HepG2 (cell line): Measurements from ENCODE around the gene ANKS1B.

Source experiments
- AHR ChIP-seq: IDR thresholded peaks from 2 replicates; pipeline ENCODE4 v1.6.1; 2018; ENCODE audit warnings: missing genetic modification reagents, missing compliant biosample characterization
- HMG20A ChIP-seq: IDR thresholded peaks from 2 replicates; pipeline ENCODE4 v1.6.1; 2016; ENCODE audit warnings: borderline replicate concordance
- MAFF ChIP-seq: IDR thresholded peaks from 2 replicates; pipeline ENCODE4 v1.6.1; 2011; ENCODE audit warnings: low read depth, low read length, improper control_type of control experiment
- POLR2AphosphoS2 ChIP-seq: IDR thresholded peaks from 2 replicates; pipeline ENCODE4 v1.6.1; 2011; ENCODE audit warnings: low read depth, low read length, improper control_type of control experiment
- TF ChIP-seq, protein P1 (sequence below): IDR thresholded peaks from 2 replicates; pipeline ENCODE4 v1.6.1; 2016

DNA sequence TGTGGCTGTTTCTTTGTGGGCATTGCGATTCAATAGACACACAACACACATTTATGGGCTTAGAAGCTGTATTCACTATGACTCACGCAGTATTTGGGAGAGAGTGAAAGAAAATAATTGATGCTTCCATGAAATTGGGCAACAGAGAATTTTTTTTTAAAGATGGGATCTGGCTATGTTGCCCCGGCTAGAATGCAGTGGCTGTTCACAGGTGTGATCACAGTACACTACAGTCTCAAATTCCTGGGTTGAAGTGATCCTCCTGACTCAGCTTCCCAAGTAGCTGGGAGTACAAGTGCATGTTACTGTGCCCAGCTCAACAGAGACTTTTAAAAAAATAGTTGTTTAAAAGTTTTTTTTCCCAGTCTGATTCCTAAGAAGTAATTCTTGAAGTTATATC, 1193.3 kb downstream of the ANKS1B start:
- no peak for TF ChIP-seq MAFF
- no peak for TF ChIP-seq AHR (CRISPR knock-in tag)
- TF ChIP-seq POLR2AphosphoS2 = no peak
- TF ChIP-seq, protein P1, sequence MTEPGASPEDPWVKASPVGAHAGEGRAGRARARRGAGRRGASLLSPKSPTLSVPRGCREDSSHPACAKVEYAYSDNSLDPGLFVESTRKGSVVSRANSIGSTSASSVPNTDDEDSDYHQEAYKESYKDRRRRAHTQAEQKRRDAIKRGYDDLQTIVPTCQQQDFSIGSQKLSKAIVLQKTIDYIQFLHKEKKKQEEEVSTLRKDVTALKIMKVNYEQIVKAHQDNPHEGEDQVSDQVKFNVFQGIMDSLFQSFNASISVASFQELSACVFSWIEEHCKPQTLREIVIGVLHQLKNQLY (CRISPR knock-in tag) = no peak
- TF ChIP-seq HMG20A (CRISPR knock-in tag) = no peak
